ENCODE data around the gene GALNT10. TPM values are rescaled to one million over a fixed set of nuclear protein-coding genes. Genes with fewer than 3 reads are reported as not detected.

The GALNT10 gene
- polyA plus RNA-seq, 1 experiment, result 93.1 TPM

DNA sequence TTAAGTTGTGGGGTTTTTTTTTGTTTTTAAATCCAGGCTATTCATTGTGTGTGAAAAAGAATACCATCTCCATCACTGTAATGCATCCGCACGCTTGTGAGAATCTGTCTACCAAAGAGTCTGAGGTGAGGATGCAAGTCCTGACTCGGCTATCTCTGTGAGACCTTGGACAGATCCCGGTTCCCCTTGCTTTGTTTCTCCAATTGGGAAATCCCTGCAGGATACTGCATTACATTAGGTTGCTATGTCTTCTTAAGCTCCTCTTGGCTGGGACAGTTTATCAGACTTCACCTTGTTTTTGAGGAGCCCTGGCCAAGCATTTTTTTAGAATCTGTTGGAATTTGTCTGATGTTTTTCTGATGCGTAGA, 46.8 kb downstream of the GALNT10 start:
- no peak overlapping the region for H3K4me3 ChIP-seq (ENCODE audit: low read depth, low read length)
- ChIA-PET CTCF (interaction anchor here (1.4 to 1.5 kb wide), 2 partner anchors 168 to 170 kb away, joined by 3 to 5 read pairs; no protein-coding TSS in a partner anchor), POLR2A (no interaction called here)
- H3K9me3 ChIP-seq (ENCODE audit: control insufficient read depth, insufficient read depth, low read length), result no peaks in the 10 kb centered on the region
- TF ChIP-seq, protein P1, sequence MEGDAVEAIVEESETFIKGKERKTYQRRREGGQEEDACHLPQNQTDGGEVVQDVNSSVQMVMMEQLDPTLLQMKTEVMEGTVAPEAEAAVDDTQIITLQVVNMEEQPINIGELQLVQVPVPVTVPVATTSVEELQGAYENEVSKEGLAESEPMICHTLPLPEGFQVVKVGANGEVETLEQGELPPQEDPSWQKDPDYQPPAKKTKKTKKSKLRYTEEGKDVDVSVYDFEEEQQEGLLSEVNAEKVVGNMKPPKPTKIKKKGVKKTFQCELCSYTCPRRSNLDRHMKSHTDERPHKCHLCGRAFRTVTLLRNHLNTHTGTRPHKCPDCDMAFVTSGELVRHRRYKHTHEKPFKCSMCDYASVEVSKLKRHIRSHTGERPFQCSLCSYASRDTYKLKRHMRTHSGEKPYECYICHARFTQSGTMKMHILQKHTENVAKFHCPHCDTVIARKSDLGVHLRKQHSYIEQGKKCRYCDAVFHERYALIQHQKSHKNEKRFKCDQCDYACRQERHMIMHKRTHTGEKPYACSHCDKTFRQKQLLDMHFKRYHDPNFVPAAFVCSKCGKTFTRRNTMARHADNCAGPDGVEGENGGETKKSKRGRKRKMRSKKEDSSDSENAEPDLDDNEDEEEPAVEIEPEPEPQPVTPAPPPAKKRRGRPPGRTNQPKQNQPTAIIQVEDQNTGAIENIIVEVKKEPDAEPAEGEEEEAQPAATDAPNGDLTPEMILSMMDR (IDR thresholded peaks at IDR 0.05; ENCODE audit: low read depth, low read length), result no peak
- no peak for DNase-seq (ENCODE audit: low read depth, low spot score)
- no peaks in the 10 kb centered on the region for H3K27me3 ChIP-seq (ENCODE audit: control insufficient read depth, insufficient read depth, low read length)
- H3K27ac ChIP-seq (ENCODE audit: low read depth, low read length), result no peak overlapping the region

DNA sequence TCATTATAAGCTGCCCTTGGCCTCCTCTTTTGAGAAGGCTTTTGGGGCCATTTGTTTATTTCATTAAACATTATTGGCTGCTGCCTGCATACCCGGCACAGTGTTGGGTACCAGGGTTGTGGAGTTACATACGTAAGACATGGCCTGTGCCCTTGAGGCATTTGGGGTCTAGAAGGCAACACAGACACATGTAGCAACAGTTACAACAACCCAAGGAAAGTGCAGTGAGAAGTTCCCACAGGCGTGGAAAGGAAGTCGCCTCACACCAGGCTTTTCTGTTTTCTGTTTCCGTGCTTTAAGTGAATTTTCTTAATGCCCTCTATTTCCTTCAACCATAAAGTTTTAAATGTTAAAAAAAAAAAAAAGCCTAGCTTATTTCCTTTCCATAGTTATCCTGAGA, 47.4 kb downstream of the GALNT10 start:
- no peak overlapping the region for H3K4me3 ChIP-seq (ENCODE audit: low read depth, low read length)
- ChIA-PET CTCF (no interaction called here), POLR2A (no interaction called here)
- TF ChIP-seq, protein P1 (IDR thresholded peaks at IDR 0.05; ENCODE audit: low read depth, low read length), result no peak
- DNase-seq (ENCODE audit: low read depth, low spot score), result no peak
- H3K9me3 ChIP-seq (ENCODE audit: control insufficient read depth, insufficient read depth, low read length), result no peaks in the 10 kb centered on the region
- no peaks in the 10 kb centered on the region for H3K27me3 ChIP-seq (ENCODE audit: control insufficient read depth, insufficient read depth, low read length)
- H3K27ac ChIP-seq (ENCODE audit: low read depth, low read length), result no peak overlapping the region

DNA sequence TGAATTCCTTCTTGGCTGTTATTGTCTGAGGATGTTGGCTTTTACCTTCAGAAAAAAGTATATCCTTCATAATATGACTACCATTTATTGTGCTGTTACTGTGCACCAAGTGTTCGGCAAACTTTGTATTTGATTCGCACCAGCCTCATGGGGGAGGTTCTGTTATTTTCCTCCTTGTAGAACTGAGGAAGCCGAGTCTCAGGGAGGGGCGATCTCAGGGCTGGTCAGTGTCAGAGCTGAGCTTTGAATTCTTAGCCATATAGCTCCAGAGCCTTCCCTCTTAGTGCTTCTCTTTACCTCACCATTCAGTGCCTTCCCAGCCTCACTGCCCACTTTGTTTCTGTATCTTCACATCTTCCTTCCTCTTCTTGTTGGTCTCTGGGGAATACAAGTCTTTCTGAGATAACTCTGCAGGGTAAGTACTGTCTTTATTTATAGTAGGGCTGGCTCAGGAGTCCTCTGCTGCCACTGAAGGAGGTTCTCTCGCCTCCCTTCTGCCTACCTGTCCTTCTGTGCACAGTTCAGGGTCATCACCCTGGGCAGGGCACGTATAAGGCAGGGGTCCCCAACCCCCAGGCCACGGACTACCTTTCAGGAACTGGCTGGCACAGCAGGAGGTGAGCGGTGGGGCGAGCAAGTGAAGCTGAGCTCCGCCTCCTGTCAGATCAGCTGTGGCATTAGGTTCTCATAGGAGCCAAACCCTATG, 48.4 kb downstream of the GALNT10 start:
- POLR2A ChIA-PET, result no interaction called here

DNA sequence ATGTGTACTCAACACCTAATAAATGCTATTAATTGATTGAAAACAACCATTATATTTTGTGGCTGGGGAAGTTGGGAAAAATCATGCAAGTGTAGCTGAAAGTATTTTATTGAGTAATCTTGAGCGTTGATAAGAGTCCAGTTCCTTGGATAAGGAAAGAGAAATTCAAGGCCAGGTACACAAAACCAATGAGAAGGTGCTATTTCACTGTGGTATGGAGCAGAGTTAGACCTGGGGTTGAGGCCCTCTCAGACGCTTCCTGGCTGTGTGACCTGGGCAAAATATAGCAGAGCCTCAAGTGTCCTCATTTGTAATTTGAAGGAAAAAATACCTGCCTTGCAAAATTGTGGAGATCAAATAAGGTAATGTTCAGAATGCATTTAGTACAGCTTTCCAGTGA, 50.1 kb downstream of the GALNT10 start:
- no peak for DNase-seq (ENCODE audit: low read depth, low spot score)
- Histone ChIP-seq H3K27ac (ENCODE audit: low read depth, low read length) (no peak overlapping the region), H3K4me3 (ENCODE audit: low read depth, low read length) (no peak overlapping the region), H3K9me3 (ENCODE audit: control insufficient read depth, insufficient read depth, low read length) (no peaks in the 10 kb centered on the region), H3K27me3 (ENCODE audit: control insufficient read depth, insufficient read depth, low read length) (no peaks in the 10 kb centered on the region)
- CTCF ChIA-PET, result no interaction called here
- POLR2A ChIA-PET, result interaction anchor here (0.6 kb wide), 1 partner anchor 87 kb away, joined by 3 read pairs; no protein-coding TSS in a partner anchor
- TF ChIP-seq, protein P1 (IDR thresholded peaks at IDR 0.05; ENCODE audit: low read depth, low read length), result no peak

More for the DNA sequence above, 48.4 kb downstream of the GALNT10 start:
- CTCF ChIA-PET, result interaction anchor here (1.1 kb wide), 1 partner anchor 167 kb away, joined by 3 read pairs; no protein-coding TSS in a partner anchor
- TF ChIP-seq, protein P1 (IDR thresholded peaks at IDR 0.05; ENCODE audit: low read depth, low read length), result no peak
- H3K27me3 ChIP-seq (ENCODE audit: control insufficient read depth, insufficient read depth, low read length), result no peaks in the 10 kb centered on the region
- H3K4me3 ChIP-seq (ENCODE audit: low read depth, low read length), result no peak overlapping the region
- no peak for DNase-seq (ENCODE audit: low read depth, low spot score)
- no peak overlapping the region for H3K27ac ChIP-seq (ENCODE audit: low read depth, low read length)
- H3K9me3 ChIP-seq (ENCODE audit: control insufficient read depth, insufficient read depth, low read length), result no peaks in the 10 kb centered on the region

DNA sequence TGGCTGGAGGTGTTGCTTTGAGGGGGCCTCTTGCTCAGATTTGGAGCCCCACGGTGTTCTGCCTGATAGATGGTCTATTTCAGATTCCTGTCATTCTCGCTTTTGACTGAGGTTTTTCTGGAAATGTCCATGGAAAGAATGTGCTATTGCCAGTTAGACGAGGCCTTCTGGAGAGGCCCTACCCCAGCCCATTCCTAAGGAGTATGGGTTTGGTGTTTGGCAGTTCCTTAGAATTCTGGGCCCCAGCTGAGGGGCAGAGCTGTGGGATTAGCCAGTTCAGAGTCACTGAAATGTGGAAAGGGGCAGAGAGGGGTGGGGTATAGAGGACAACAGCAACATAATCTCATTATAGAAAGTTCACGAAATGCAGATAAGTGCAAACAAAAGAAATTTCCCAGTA, 50.5 kb downstream of the GALNT10 start:
- TF ChIP-seq, protein P1 (IDR thresholded peaks at IDR 0.05; ENCODE audit: low read depth, low read length), result no peak
- Histone ChIP-seq H3K4me3 (ENCODE audit: low read depth, low read length) (no peak overlapping the region), H3K9me3 (ENCODE audit: control insufficient read depth, insufficient read depth, low read length) (no peaks in the 10 kb centered on the region), H3K27ac (ENCODE audit: low read depth, low read length) (no peak overlapping the region), H3K27me3 (ENCODE audit: control insufficient read depth, insufficient read depth, low read length) (no peaks in the 10 kb centered on the region)
- no peak for DNase-seq (ENCODE audit: low read depth, low spot score)
- POLR2A ChIA-PET, result interaction anchor here (0.6 kb wide), 1 partner anchor 88 kb away, joined by 3 read pairs; no protein-coding TSS in a partner anchor
- CTCF ChIA-PET, result no interaction called here
